RWPE2 (cell line): ENCODE results near the gene ZNF106.

Source experiments
- ATAC-seq: fragments of 200-7000 bp; cut with Tn5 transposase; 3 replicates; pipeline ENCODE4 v1.9.1; 2021; ENCODE audit warnings: low read depth
- DNase-seq: peaks from one replicate; pipeline ENCODE4 v3.0.0-alpha.2; 2020; ENCODE audit warnings: low spot score
- H3K27ac ChIP-seq: fragments of 450-650 bp; 2 replicates; pipeline ENCODE4 v1.5.1; 2017; ENCODE audit warnings: mild to moderate bottlenecking; ENCODE audit not compliant: poor library complexity, severe bottlenecking
- H3K27me3 ChIP-seq: fragments of 250-450 bp; sonication (Bioruptor Pico); 2 replicates; pipeline ENCODE4 v1.5.1; 2021; ENCODE audit warnings: mild to moderate bottlenecking, moderate library complexity; ENCODE audit not compliant: insufficient read depth, poor library complexity, severe bottlenecking
- H3K36me3 ChIP-seq: fragments of 250-450 bp; sonication (Bioruptor Pico); 2 replicates; pipeline ENCODE4 v1.5.1; 2020; ENCODE audit warnings: low read depth, mild to moderate bottlenecking, moderate library complexity
- H3K4me1 ChIP-seq: fragments of 250-450 bp; sonication (Bioruptor Pico); 2 replicates; pipeline ENCODE4 v1.5.1; 2021; ENCODE audit warnings: mild to moderate bottlenecking, moderate library complexity; ENCODE audit not compliant: insufficient read depth, poor library complexity, severe bottlenecking
- H3K4me3 ChIP-seq: fragments of 250-450 bp; sonication (Bioruptor Pico); 2 replicates; pipeline ENCODE4 v1.5.1; 2021; ENCODE audit warnings: mild to moderate bottlenecking, moderate library complexity; ENCODE audit not compliant: severe bottlenecking
- H3K9me3 ChIP-seq: fragments of 250-450 bp; sonication (Bioruptor Pico); 2 replicates; pipeline ENCODE4 v1.5.1; 2021; ENCODE audit warnings: mild to moderate bottlenecking, moderate library complexity; ENCODE audit not compliant: severe bottlenecking
- TF ChIP-seq, protein P1 (sequence below): fragments of 450-650 bp; IDR thresholded peaks from one replicate; pipeline ENCODE4 v1.5.1; 2017; ENCODE audit warnings: mild to moderate bottlenecking, moderate library complexity; ENCODE audit not compliant: poor library complexity, severe bottlenecking

Gene ZNF106

DNA sequence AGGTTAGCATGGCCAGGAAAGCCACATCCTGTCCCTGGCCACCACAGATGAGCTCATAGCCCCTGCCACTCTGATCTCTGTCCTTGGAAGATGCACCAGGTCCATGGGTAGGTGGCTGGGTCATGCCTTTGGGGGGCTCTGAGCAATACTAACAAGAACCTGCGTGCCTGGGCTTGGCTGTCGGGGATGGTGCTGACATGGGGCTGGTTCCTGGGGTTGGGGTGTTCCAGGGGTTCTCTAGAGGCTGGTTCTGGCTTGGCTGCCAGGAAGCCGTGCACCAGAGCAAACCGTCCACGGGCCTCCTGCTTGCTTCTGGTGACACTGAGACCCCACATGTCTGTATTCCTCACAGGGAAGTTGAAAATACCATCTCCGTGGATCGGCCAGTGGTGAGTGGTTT is 87.6 kb downstream of the ZNF106 start:
- H3K27me3 ChIP-seq, result no peaks in the 10 kb centered on the region
- H3K27ac ChIP-seq, result no peak overlapping the region
- H3K4me1 ChIP-seq, result no peaks in the 10 kb centered on the region
- TF ChIP-seq, protein P1, sequence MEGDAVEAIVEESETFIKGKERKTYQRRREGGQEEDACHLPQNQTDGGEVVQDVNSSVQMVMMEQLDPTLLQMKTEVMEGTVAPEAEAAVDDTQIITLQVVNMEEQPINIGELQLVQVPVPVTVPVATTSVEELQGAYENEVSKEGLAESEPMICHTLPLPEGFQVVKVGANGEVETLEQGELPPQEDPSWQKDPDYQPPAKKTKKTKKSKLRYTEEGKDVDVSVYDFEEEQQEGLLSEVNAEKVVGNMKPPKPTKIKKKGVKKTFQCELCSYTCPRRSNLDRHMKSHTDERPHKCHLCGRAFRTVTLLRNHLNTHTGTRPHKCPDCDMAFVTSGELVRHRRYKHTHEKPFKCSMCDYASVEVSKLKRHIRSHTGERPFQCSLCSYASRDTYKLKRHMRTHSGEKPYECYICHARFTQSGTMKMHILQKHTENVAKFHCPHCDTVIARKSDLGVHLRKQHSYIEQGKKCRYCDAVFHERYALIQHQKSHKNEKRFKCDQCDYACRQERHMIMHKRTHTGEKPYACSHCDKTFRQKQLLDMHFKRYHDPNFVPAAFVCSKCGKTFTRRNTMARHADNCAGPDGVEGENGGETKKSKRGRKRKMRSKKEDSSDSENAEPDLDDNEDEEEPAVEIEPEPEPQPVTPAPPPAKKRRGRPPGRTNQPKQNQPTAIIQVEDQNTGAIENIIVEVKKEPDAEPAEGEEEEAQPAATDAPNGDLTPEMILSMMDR, result no peak
- H3K4me3 ChIP-seq, result no peak overlapping the region
- H3K36me3 ChIP-seq, result no peaks in the 10 kb centered on the region
- DNase-seq, result peak; percentile 61
- no peak for ATAC-seq
- no peaks in the 10 kb centered on the region for H3K9me3 ChIP-seq

GRCh38 chr15:42402455-42403205 is 88.3 kb downstream of the ZNF106 start:
- DNase-seq, result no peak
- H3K27me3 ChIP-seq, result no peaks in the 10 kb centered on the region
- no peak overlapping the region for H3K4me3 ChIP-seq
- no peak overlapping the region for H3K27ac ChIP-seq
- H3K36me3 ChIP-seq, result no peaks in the 10 kb centered on the region
- no peaks in the 10 kb centered on the region for H3K4me1 ChIP-seq
- no peaks in the 10 kb centered on the region for H3K9me3 ChIP-seq
- no peak for ATAC-seq
- TF ChIP-seq, protein P1, result no peak

GRCh38 chr15:42401544-42402454 is 89.1 kb downstream of the ZNF106 start:
- ATAC-seq (no peak), DNase-seq (no peak)
- H3K4me3 ChIP-seq, result no peak overlapping the region
- TF ChIP-seq, protein P1, result no peak
- no peak overlapping the region for H3K27ac ChIP-seq
- H3K36me3 ChIP-seq, result no peaks in the 10 kb centered on the region
- no peaks in the 10 kb centered on the region for H3K4me1 ChIP-seq
- H3K9me3 ChIP-seq, result no peaks in the 10 kb centered on the region
- H3K27me3 ChIP-seq, result no peaks in the 10 kb centered on the region

- TF ChIP-seq, protein P1, result no peak
- Histone ChIP-seq H3K36me3 (no peaks in the 10 kb centered on the region), H3K9me3 (no peaks in the 10 kb centered on the region), H3K27ac (no peak overlapping the region), H3K4me3 (no peak overlapping the region), H3K4me1 (no peaks in the 10 kb centered on the region), H3K27me3 (no peaks in the 10 kb centered on the region)
- ATAC-seq (no peak), DNase-seq (no peak)
These were observed 95.1 kb downstream of the ZNF106 start for GRCh38 chr15:42395838-42396237.
